Natural killer cell treated with Interleukin-12 subunit alpha and Interleukin-12 subunit beta and Interleukin-15 and Interleukin-18, amount 100 ng/mL, for 72 hours (primary cell): ENCODE data around the gene GMPS. TPM values are rescaled to one million over a fixed set of nuclear protein-coding genes. Genes with fewer than 3 reads are reported as not detected.
"Not testable (repeated sequence)": the region's sequence is repeated elsewhere in the genome, so short reads cannot be mapped to it uniquely, and the experiment has no call there.

ENCODE experiments used
- ATAC-seq, 2 donors: fragments of 150-1000 bp; cut with Tn5 transposase in 1 of 2; sonication (Bioruptor Pico), chemical (Tn5 transposase) in 1 of 2; 2 replicates each; pipeline ENCODE4 v1.10.0; 2021
- DNase-seq: peaks from one replicate; pipeline ENCODE4 v3.0.0; 2022; ENCODE audit warnings: low spot score
- H3K27ac Mint-ChIP-seq, 2 donors: 1 replicate in 1 of 2; 2 replicates in 1 of 2; pipeline ENCODE4 v1.8.0; 2022; ENCODE audit warnings: mixed read lengths in 2 of 2, mild to moderate bottlenecking in 1 of 2, moderate library complexity in 1 of 2
- H3K27me3 Mint-ChIP-seq, 2 donors: 1 replicate in 1 of 2; 2 replicates in 1 of 2; pipeline ENCODE4 v1.8.0; 2022; ENCODE audit warnings: mixed read lengths in 2 of 2
- H3K36me3 Mint-ChIP-seq: one replicate; pipeline ENCODE4 v1.8.0; 2022; ENCODE audit warnings: mixed read lengths
- H3K4me1 Mint-ChIP-seq, 2 donors: 1 replicate in 1 of 2; 2 replicates in 1 of 2; pipeline ENCODE4 v1.8.0; 2022; ENCODE audit warnings: low read depth in 2 of 2, mixed read lengths in 2 of 2, mild to moderate bottlenecking in 1 of 2
- H3K4me3 Mint-ChIP-seq: one replicate; pipeline ENCODE4 v1.8.0; 2022; ENCODE audit warnings: mixed read lengths
- H3K9me3 Mint-ChIP-seq: 2 replicates; pipeline ENCODE4 v1.8.0; 2022; ENCODE audit warnings: mixed read lengths
- total RNA-seq, 2 donors: library from RNA; stranded (reverse); gene quantifications; one replicate each; pipeline ENCODE4 v1.2.3, GENCODE V29; 2022

Gene GMPS
- total RNA-seq, 2 donors from 2014 or later, result 79.5 to 127 TPM

DNA sequence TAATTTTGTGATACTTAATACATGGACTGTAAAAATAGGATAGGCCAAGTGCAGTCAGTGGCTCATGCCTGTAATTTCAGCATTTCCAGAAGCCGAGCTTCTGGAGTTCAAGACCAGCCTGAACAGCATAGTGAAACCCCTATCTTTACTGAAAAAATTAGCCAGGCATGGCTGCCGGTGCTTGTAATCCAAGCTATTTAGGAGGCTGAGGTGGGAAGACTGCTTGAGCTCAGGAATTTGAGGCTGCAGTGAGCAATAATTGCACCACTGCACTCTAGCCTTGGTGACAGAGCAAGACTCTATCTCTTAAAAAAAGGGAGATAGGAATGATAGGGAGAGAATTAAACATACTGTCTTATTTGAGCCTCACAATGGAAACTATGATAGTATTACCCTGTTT, 51.0 kb downstream of the GMPS start:
- no peaks in the 10 kb centered on the region for H3K27me3 Mint-ChIP-seq
- ATAC-seq, result no peak
- no peak overlapping the region for H3K27ac Mint-ChIP-seq

DNA sequence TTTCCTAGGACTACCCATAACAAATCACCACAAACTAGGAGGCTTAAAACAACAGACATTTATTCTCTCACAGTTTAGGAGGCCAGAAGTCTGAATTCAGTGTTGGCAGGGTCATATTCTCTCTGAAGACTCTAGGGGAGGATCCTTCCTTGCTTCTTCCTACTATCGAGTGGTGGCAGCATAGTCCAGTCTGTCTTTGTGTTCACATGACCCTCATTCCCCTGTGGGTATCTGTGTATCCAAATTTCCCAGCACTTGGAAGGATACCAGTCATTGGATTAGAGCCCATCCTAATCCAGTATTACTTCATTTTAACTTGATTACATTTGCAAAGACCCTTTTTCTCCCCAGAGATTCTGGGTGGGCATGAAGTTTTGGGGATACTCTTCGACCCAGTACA, 63.8 kb downstream of the GMPS start:
- DNase-seq (no peak), ATAC-seq (no peak)
- H3K27me3 Mint-ChIP-seq, result no peaks in the 10 kb centered on the region
- no peaks in the 10 kb centered on the region for H3K4me1 Mint-ChIP-seq
- peaks cover 19% of the 10 kb centered on the region for H3K36me3 Mint-ChIP-seq
- H3K27ac Mint-ChIP-seq, result no peak overlapping the region
- no peak overlapping the region for H3K4me3 Mint-ChIP-seq
- no peaks in the 10 kb centered on the region for H3K9me3 Mint-ChIP-seq

More for the DNA sequence above, 51.0 kb downstream of the GMPS start:
- Mint-ChIP-seq H3K4me1 (no peaks in the 10 kb centered on the region), H3K9me3 (no peaks in the 10 kb centered on the region), H3K36me3 (peaks cover 24% of the 10 kb centered on the region), H3K4me3 (no peak overlapping the region)
- DNase-seq, result no peak

DNA sequence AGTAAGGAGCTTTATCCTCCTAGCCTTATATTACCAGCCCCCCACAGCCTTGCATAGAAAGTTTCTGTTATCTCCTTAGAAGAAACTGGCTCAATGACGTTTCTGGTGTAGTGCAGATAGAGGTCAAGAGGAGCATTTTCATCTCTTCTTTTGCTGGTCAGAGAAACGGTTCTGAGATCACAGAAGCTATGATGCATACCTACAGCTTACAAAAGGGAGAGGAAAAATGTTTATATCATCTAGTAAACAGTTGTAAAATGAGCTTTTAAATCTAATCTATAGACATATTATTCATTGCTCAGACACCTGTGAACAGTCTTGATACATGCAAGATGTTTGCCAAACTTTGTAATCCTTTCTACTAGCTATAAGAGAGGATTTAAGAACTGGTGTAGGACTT, 68.0 kb downstream of the GMPS start:
- H3K27me3 Mint-ChIP-seq, result no peaks in the 10 kb centered on the region
- H3K4me3 Mint-ChIP-seq, result no peak overlapping the region
- DNase-seq (no peak), ATAC-seq (no peak)
- H3K4me1 Mint-ChIP-seq, result peaks cover 0 to 3% of the 10 kb centered on the region in 2 donors
- no peak overlapping the region for H3K27ac Mint-ChIP-seq
- no peaks in the 10 kb centered on the region for H3K9me3 Mint-ChIP-seq
- H3K36me3 Mint-ChIP-seq, result peaks cover 16% of the 10 kb centered on the region

DNA sequence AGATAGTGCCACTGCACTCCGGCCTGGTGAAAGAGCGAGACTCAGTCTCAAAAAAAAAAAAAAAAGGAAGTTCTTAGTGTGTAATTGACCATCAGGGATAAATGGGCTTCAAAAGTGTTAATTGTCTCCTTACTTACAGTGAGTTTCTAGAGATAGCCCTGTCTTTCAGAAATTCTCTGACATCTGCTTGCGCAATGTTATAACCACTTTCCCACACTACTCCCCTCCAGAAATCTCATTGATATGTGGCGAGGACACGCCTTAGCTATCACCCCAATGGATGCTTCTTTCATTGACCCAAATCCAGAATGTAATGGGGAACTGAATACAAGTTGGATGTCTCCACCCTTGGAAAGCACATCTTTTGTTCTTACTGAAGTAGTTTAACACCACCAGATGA, 70.9 kb downstream of the GMPS start:
- Mint-ChIP-seq H3K36me3 (peaks cover 9% of the 10 kb centered on the region), H3K4me1 (peaks cover 0 to 3% of the 10 kb centered on the region in 2 donors), H3K4me3 (no peak overlapping the region), H3K27me3 (no peaks in the 10 kb centered on the region), H3K27ac (no peak overlapping the region), H3K9me3 (no peaks in the 10 kb centered on the region)
- ATAC-seq (no peak), DNase-seq (no peak)

DNA sequence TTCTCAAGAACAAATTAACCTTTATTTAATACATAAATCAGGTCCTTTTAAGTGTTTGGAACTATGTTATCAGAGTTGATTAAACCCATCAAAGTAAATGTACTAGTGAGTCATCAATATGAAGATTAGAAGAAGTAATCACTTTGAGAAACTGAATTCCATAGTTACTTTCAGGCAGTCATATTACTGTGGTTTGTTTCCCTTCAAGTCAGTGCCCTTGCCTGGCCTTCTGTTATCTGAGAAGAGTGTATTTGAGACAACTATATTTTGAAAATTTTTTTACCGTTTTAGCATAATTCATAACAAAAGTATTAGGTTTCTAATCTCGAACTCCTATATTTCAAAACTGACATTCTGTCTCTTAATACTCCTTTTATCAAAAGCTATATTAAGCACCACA, 73.6 kb downstream of the GMPS start:
- no peak overlapping the region for H3K4me3 Mint-ChIP-seq
- H3K27me3 Mint-ChIP-seq, result no peaks in the 10 kb centered on the region
- DNase-seq, result no peak
- no peaks in the 10 kb centered on the region for H3K9me3 Mint-ChIP-seq
- H3K27ac Mint-ChIP-seq, result no peak overlapping the region
- peaks cover 5% of the 10 kb centered on the region for H3K36me3 Mint-ChIP-seq
- ATAC-seq, result no peak
- H3K4me1 Mint-ChIP-seq, result peaks cover 0 to 3% of the 10 kb centered on the region in 2 donors

DNA sequence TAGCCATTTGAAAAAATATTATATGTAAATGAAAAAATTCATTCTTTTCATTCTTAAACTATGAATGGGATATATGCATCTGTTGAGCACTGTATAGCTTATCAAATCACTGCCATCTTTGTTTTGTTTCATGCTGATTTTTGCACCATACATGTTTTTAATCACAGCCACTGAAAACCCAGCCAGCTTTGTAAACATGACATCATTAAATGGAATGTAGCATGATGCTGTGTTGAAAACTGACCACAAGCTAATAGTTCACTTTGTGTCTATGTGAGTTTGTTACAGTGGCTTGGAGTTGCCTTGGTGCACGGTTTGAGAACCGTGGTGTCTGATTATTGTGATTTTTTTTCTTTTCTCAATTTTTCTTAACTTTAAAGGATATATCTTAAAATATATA, 75.7 kb downstream of the GMPS start:
- H3K36me3 Mint-ChIP-seq, result no peaks in the 10 kb centered on the region
- no peak overlapping the region for H3K27ac Mint-ChIP-seq
- peaks cover 0 to 3% of the 10 kb centered on the region in 2 donors for H3K4me1 Mint-ChIP-seq
- DNase-seq (no peak), ATAC-seq (no peak)
- no peak overlapping the region for H3K4me3 Mint-ChIP-seq
- no peaks in the 10 kb centered on the region for H3K9me3 Mint-ChIP-seq
- H3K27me3 Mint-ChIP-seq, result no peaks in the 10 kb centered on the region

DNA sequence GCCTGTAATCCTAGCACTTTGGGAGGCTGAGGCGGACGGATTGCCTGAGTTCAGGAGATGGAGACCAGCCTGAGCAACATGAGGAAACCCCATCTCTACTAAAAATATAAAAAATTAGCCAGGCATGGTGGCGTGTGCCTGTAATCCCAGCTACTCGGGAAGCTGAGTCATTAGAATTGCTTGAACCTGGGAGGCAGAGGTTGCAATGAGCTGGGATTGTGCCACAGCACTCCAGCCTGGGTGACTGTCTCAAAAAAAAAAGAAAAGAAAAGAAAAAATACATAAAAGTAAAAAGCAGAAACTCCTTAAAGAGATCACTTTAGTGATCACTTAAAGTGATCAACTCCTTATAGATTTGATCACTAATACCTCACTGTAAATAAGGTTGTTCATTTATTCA, 78.0 kb downstream of the GMPS start:
- Mint-ChIP-seq H3K27ac (no peak overlapping the region), H3K27me3 (no peaks in the 10 kb centered on the region), H3K4me1 (no peaks in the 10 kb centered on the region), H3K36me3 (no peaks in the 10 kb centered on the region), H3K4me3 (no peak overlapping the region), H3K9me3 (no peaks in the 10 kb centered on the region)
- ATAC-seq, result no peak
- DNase-seq, result no peak

DNA sequence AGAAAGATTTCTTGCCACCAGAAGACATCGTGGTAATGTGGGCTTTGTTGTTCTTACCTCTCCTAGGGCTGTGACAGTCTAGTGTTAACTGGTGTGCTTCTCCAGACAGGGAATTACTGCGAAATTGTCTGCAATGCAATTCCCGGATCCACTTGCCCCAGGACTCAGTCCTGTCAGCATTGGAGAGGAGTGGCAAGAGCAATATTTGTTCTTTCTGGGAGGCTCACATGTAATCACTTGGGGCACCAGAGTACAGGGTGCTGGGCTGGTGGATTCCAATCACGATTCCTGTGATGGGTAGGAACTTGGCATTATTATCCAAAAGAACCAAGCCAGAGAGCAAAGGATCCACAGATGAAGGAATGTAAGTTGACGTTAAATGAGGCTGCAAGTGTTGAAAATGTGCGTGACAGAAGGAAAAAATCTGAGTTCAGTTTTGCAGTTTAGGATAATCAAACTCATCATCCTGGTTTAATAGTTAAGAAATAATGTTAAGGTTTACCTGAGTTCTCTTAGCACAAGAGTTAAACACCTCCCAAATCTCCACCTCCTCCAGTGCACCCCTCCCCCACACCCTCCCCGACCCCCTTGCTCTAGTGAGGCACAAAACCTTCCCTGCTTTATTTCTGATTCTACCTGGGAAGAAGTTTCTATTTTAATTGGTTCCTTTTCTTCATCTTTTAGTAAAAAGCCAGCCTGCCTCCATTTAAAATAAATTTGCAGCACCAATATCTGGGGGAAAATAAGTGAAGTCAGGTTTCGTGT, 79.2 kb downstream of the GMPS start:
- Mint-ChIP-seq H3K27me3 (no peaks in the 10 kb centered on the region), H3K4me3 (no peak overlapping the region), H3K36me3 (no peaks in the 10 kb centered on the region), H3K9me3 (no peaks in the 10 kb centered on the region), H3K4me1 (no peaks in the 10 kb centered on the region), H3K27ac (no peak overlapping the region)
- DNase-seq, result no peak
- no peak for ATAC-seq

DNA sequence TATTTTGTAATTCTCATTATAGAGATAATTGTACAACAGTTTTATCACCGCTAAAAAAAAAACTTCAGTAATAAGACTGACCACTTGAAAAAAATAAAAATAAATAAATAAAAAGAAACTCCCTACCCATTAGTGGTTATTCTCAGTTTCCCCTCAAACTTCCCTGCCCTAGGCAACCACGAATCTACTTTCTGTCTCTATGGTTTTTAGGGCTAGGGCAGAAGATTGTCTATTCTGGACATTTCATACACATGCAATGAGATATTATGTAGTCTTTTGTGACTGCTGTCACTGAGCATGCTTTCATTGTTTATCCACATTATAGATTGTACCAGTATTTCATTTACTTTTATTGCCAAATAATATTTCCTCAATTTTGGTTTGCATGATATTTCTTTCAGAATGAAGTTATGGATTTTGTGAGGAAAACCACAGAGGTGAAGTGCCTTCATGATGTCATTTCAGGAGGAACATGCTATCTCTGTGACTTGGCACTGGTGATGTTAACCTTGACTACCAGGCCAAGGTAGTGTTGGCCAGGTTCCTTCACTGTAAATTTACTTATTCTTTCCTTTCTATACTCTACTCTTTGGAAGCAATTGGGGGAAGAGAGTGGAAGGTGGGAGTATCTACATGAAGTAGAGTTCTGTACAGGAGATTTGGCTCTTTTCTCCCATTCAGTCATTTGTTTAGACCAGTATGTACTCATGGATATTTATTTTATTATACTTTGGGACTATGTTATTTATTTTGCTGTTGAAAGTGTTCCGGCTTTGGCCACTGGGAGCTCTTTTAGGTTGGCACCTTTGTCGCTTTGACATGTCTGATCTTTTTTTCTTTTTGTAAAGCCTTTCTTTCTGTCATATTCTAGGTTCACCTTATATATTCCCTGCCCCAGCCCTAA, 86.3 kb downstream of the GMPS start:
- no peak for ATAC-seq
- H3K27me3 Mint-ChIP-seq, result no peaks in the 10 kb centered on the region
- H3K27ac Mint-ChIP-seq, result no peak overlapping the region
- no peaks in the 10 kb centered on the region for H3K9me3 Mint-ChIP-seq
- H3K36me3 Mint-ChIP-seq, result no peaks in the 10 kb centered on the region
- DNase-seq, result no peak
- H3K4me1 Mint-ChIP-seq, result no peaks in the 10 kb centered on the region
- no peak overlapping the region for H3K4me3 Mint-ChIP-seq

DNA sequence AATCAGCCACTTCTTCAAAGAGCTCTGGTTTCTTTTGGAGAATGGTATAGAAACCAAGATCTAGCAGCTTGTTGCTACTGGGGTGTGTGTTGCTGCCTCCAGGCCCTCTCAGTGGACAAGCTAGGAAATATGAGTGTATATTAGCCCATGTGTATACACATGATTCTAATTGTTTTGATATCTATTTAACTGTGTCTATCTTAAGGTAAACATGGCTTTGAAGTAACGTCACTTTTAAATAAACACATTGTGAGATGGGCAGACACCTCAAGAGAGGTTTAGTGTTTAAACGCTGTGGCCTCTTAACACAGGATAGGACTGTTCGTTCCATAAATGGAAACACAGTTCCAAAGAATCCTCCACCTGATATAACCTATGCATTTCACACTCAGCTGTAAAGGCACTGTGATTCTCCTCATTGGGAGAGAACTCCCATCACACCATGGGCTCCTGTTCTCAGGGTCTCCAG, 87.0 kb downstream of the GMPS start:
- H3K36me3 Mint-ChIP-seq, result no peaks in the 10 kb centered on the region
- ATAC-seq, result no peak
- H3K27me3 Mint-ChIP-seq, result no peaks in the 10 kb centered on the region
- H3K4me1 Mint-ChIP-seq, result no peaks in the 10 kb centered on the region
- H3K4me3 Mint-ChIP-seq, result no peak overlapping the region
- no peaks in the 10 kb centered on the region for H3K9me3 Mint-ChIP-seq
- DNase-seq, result no peak
- no peak overlapping the region for H3K27ac Mint-ChIP-seq

DNA sequence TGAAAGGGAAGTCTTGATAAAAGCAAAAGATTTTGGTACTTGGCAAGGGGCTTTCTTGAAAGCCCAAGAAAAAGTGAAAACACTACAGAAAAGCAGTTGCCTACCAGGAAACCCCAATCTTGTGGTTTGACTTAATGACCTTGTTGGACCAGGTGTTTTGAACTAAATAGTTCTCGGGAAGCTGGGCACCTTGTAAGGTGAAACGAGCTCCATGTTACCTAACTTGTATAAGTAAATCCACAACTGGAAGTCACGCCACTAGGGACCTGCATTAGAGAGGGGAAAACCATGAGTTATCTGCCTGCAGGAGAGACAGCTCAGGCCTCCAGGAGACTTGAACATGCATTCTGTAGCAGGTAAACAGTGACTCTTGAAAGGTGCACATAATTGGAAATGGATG, 88.2 kb downstream of the GMPS start:
- Mint-ChIP-seq H3K36me3 (no peaks in the 10 kb centered on the region), H3K4me1 (no peaks in the 10 kb centered on the region), H3K4me3 (no peak overlapping the region), H3K27me3 (no peaks in the 10 kb centered on the region), H3K27ac (no peak overlapping the region), H3K9me3 (no peaks in the 10 kb centered on the region)
- ATAC-seq, result no peak
- DNase-seq, result no peak

DNA sequence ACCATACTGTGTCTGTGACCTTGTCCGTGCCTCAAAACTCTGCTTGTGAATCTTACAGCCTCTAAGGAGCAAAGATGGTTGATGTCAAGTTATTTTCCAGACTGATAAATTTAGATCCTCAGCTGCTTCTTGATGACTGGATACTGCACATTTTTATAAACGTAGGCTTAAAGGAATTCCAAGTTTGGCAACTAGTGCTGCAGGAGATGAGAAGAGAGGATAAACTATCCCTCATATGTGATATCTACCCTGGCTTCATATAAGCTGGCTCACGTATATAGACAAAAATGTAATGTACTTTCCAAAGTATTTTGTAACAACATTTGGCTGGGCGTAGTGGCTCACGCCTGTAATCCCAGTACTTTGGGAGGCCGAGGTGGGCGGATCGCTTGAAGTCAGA, 89.6 kb downstream of the GMPS start:
- Mint-ChIP-seq H3K36me3 (no peaks in the 10 kb centered on the region), H3K4me1 (no peaks in the 10 kb centered on the region), H3K27ac (no peak overlapping the region), H3K4me3 (no peak overlapping the region), H3K27me3 (no peaks in the 10 kb centered on the region), H3K9me3 (no peaks in the 10 kb centered on the region)
- no peak for ATAC-seq
- DNase-seq, result no peak

DNA sequence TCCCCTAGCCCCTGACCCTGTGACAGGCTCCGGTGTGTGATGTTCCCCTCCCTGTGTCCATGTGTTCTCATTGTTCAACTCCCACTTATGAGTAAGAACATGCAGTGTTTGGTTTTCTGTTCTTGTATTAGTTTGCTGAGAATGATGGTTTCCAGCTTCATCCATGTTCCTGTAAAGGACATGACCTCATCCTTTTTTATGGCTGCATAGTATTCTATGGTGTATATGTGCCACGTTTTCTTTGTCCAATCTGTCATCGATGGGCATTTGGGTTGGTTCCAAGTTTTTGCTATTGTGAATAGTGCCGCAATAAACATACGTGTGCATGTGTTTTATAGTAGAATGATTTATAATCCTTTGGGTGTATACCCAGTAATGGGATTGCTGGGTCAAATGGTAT, 90.6 kb downstream of the GMPS start:
- H3K27ac Mint-ChIP-seq, H3K27me3 Mint-ChIP-seq, ATAC-seq, H3K4me3 Mint-ChIP-seq, H3K9me3 Mint-ChIP-seq, H3K4me1 Mint-ChIP-seq, DNase-seq, H3K36me3 Mint-ChIP-seq: not testable (repeated sequence)

DNA sequence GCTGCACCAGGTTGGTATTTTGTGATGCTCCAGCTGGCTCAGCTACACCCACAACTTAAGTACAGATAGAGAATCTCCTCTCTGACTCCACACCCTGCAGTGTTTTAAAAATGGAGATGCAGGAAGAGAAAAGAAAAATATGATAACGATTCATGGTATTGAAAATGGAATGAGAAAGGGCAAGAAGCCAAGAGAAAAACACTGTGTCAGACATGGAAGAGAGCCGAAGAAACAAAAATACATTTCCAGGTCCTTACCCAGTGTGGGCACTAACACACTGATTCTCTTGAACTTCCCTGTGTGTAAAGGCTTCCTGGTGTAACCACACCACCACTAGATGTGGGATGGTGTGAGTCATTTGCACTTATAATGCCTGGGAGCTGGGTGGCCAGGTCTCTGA, 93.1 kb downstream of the GMPS start:
- H3K36me3 Mint-ChIP-seq, result no peaks in the 10 kb centered on the region

More for the DNA sequence above, 93.1 kb downstream of the GMPS start:
- Mint-ChIP-seq H3K27me3 (peaks cover 0 to 4% of the 10 kb centered on the region in 2 donors), H3K4me1 (no peaks in the 10 kb centered on the region), H3K4me3 (no peak overlapping the region), H3K27ac (no peak overlapping the region), H3K9me3 (no peaks in the 10 kb centered on the region)
- DNase-seq, result no peak
- ATAC-seq, result peak in 1 of 2 donors; percentile 28
